Right atrium auricular region (tissue), 2 donors: ENCODE data around the gene MISFA. TPM values are rescaled to one million over a fixed set of nuclear protein-coding genes. Genes with fewer than 3 reads are reported as not detected.

Experiments used
- DNase-seq: peaks from one replicate; pipeline ENCODE4 v3.0.0-alpha.2; 2019; ENCODE audit warnings: low spot score
- H3K27ac ChIP-seq, 2 donors: fragments of 200-600 bp; sonication (generic); 1 replicate in 1 of 2; 2 replicates in 1 of 2; pipeline ENCODE4 v1.5.1; 2016 to 2019
- H3K27me3 ChIP-seq, 2 donors: fragments of 200-600 bp; sonication (generic); one replicate each; pipeline versions ENCODE4 v1.5.1 to v1.6.0; 2017 to 2019
- H3K36me3 ChIP-seq: fragments of 200-600 bp; sonication (generic); one replicate; pipeline ENCODE4 v1.5.1; 2016
- H3K4me1 ChIP-seq, 2 donors: fragments of 200-600 bp; sonication (generic); one replicate each; pipeline versions ENCODE4 v1.5.1 to v1.6.0; 2017 to 2019
- H3K4me3 ChIP-seq, 2 donors: fragments of 200-600 bp; sonication (generic); 1 replicate in 1 of 2; 2 replicates in 1 of 2; pipeline ENCODE4 v1.5.1; 2017 to 2019; ENCODE audit warnings: mild to moderate bottlenecking in 1 of 2, moderate library complexity in 1 of 2
- H3K9me3 ChIP-seq, 2 donors: fragments of 200-600 bp; sonication (generic); one replicate each; pipeline ENCODE4 v1.5.1; 2019
- total RNA-seq, 2 donors: library from RNA; depleted of rRNA; stranded (reverse); fragments of >200 nt; gene quantifications; one replicate each; pipeline ENCODE4 v1.1.0, GENCODE V29; 2016
- TF ChIP-seq, protein P1 (sequence below), 2 donors: fragments of 200-600 bp; sonication (generic); IDR thresholded peaks; one replicate each; pipeline ENCODE4 v1.5.1; 2019; ENCODE audit warnings: antibody characterized with exemption in 2 of 2

MISFA gene
- total RNA-seq, 2 donors from 2014 or later = 1.3 to 8.3 TPM

DNA sequence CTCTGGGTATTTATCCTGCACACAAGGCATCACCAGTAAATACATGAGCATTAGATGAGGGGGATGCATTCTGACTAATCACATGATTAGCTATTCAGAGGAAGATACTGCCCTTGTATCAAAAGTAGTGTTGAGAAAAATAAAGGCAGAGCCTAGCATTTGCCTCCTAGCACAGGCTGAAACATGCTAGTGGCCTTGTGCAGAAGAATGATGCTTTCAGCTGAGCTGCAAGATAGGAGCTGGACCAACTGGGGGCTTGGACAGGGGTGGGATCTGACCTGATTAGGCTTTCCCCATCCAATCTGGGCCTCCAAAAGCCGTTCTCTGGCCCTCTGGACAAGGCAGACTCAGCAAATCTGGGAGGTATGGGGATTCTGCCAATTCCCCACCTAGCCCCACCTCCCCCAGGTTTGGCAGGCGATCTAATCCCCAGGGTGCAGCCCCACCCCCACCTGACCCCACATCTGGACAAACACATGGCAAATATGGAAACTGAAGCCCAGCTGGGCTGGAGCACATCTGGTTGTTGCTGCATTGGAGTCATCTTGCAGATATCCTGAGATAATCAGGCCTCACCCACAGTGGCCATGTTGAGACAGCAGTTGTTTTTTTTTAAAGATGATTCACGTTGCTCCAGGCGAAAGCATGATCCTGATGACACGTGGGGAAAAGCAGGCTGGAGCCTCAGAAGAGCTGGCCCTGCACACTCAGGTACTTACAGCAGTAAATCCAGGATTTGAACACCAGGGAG is 4.4 kb upstream of the MISFA start:
- no peak for DNase-seq
- Histone ChIP-seq H3K27ac (no peak overlapping the region), H3K9me3 (no peaks in the 10 kb centered on the region), H3K4me1 (peaks cover 0 to 11% of the 10 kb centered on the region in 2 donors), H3K36me3 (peaks cover 13% of the 10 kb centered on the region), H3K27me3 (no peaks in the 10 kb centered on the region), H3K4me3 (no peak overlapping the region)
- TF ChIP-seq, protein P1, sequence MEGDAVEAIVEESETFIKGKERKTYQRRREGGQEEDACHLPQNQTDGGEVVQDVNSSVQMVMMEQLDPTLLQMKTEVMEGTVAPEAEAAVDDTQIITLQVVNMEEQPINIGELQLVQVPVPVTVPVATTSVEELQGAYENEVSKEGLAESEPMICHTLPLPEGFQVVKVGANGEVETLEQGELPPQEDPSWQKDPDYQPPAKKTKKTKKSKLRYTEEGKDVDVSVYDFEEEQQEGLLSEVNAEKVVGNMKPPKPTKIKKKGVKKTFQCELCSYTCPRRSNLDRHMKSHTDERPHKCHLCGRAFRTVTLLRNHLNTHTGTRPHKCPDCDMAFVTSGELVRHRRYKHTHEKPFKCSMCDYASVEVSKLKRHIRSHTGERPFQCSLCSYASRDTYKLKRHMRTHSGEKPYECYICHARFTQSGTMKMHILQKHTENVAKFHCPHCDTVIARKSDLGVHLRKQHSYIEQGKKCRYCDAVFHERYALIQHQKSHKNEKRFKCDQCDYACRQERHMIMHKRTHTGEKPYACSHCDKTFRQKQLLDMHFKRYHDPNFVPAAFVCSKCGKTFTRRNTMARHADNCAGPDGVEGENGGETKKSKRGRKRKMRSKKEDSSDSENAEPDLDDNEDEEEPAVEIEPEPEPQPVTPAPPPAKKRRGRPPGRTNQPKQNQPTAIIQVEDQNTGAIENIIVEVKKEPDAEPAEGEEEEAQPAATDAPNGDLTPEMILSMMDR (IDR thresholded peaks at IDR 0.05) = no peak

DNA sequence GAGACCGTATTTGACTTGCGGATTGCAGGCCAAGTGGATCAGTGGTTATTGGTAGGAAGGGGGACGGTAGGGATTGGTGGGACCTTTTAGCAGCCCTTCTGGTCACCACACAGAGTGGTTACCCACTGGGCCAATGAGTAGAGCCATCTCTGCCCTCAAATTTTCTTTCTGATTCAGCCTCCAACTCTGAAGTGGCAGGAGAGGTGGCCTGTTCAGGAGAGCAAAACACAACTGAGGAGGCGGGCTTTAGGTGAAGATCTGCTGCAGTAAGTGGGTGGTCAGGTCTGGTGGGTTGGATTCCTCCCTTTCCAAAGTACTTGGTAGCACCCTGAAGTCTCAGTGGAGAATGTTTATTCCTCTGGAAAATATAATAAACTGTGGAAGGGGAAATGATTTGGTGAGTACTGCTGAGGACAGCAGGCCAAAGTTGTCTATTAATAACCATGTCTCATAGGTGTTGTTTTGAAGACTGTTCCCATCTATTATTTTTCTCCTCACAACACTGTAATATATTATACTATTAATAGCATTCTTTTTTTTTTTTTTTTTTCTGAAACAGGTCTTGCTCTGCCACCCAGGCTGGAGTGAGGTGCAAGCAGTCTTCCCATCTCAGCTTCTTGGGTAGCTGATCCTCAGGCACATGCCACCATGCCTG is 1.5 kb downstream of the MISFA start:
- DNase-seq = no peak
- Histone ChIP-seq H3K4me1 (peaks cover 0 to 14% of the 10 kb centered on the region in 2 donors), H3K9me3 (no peaks in the 10 kb centered on the region), H3K27ac (peak overlapping the region; percentile 25 to 69), H3K4me3 (no peak overlapping the region), H3K27me3 (no peaks in the 10 kb centered on the region), H3K36me3 (peaks cover 9% of the 10 kb centered on the region)
- TF ChIP-seq, protein P1 (IDR thresholded peaks at IDR 0.05) = no peak

DNA sequence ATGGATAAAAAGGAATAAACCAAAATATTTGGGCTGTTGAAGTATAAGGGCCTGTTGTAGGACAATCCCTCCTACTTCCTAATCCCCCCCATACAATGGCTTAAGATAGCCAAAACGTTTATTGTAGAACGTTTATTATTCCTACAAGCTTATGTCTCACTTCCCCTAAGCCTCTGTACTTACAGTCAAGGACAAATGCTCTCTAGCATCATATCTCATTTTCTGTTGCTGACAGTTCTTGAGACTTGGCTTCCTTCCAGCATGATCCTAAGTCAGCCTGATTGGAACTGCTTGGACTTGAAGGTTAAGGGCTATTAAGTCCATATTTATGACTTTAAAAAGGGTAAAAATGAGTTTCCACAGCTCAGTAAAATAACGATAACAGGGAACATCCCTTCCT is 8.8 kb downstream of the MISFA start:
- Histone ChIP-seq H3K27ac (peak overlapping the region in 1 of 2 donors; percentile 25), H3K4me3 (no peak overlapping the region), H3K27me3 (no peaks in the 10 kb centered on the region), H3K9me3 (no peaks in the 10 kb centered on the region), H3K36me3 (peaks cover 35% of the 10 kb centered on the region), H3K4me1 (peaks cover 0 to 10% of the 10 kb centered on the region in 2 donors)
- TF ChIP-seq, protein P1 (IDR thresholded peaks at IDR 0.05) = no peak
- DNase-seq = no peak

DNA sequence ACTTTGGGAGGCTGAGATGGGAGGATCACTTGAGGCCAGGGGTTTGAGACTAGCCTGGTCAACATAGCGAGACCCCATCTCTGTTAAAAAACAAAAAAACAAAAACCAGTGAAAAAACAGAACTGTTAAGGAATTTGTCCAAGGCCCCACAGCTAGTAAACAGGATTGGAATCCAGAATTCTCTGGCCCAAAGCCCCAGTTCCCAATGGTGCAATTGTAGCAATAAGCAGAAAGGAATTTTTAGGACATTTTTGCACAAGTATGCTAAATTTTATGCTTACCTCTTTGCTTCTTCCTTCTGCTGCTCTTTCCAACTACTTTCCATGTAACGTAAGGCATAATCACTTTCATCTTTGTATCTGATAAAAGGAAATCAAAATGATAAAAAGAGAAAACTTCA is 11.6 kb downstream of the MISFA start:
- no peaks in the 10 kb centered on the region for H3K27me3 ChIP-seq
- H3K4me3 ChIP-seq = no peak overlapping the region
- H3K4me1 ChIP-seq = peaks cover 0 to 10% of the 10 kb centered on the region in 2 donors
- peaks cover 53% of the 10 kb centered on the region for H3K36me3 ChIP-seq
- no peak overlapping the region for H3K27ac ChIP-seq
- no peak for DNase-seq
- TF ChIP-seq, protein P1 (IDR thresholded peaks at IDR 0.05) = no peak
- no peaks in the 10 kb centered on the region for H3K9me3 ChIP-seq

DNA sequence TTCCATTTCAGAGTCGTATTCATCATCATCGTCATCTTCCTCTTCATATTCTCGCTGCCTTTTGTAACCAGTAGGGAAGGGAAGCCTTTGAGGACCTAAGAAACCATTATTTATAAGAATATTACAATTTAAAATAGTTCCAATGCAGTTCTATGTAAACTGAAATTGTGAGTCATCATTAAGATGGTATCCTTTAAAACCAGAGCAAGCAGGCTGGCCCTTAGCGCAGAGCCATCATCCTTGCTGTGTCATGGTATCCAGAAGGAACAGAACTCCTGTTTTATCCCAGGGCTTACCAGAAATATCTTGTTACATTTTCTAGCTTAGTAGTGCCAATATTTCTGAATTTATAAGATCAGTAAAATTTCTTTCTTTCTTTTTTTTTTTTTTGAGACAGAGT is 12.8 kb downstream of the MISFA start:
- no peaks in the 10 kb centered on the region for H3K27me3 ChIP-seq
- no peaks in the 10 kb centered on the region for H3K9me3 ChIP-seq
- no peak overlapping the region for H3K4me3 ChIP-seq
- no peak for DNase-seq
- TF ChIP-seq, protein P1 (IDR thresholded peaks at IDR 0.05) = no peak
- peaks cover 0 to 10% of the 10 kb centered on the region in 2 donors for H3K4me1 ChIP-seq
- peaks cover 55% of the 10 kb centered on the region for H3K36me3 ChIP-seq
- H3K27ac ChIP-seq = no peak overlapping the region
